Osteoblast (primary cell): ENCODE results near the gene PLXNA4. TPM values are rescaled to one million over a fixed set of nuclear protein-coding genes. Genes with fewer than 3 reads are reported as not detected.

Experiments used
- DNase-seq: peaks from one replicate; pipeline ENCODE4 v3.0.0; 2011; ENCODE audit warnings: low spot score, mixed read lengths; ENCODE audit not compliant: insufficient read length; ENCODE audit errors: missing footprints
- H2AFZ ChIP-seq: 2 replicates; pipeline ENCODE4 v1.6.0; 2011; ENCODE audit warnings: mild to moderate bottlenecking, low read length
- H3K27ac ChIP-seq: 2 replicates; pipeline ENCODE4 v1.5.1; 2011; ENCODE audit warnings: mild to moderate bottlenecking, low read depth, low read length, moderate library complexity
- H3K27me3 ChIP-seq: 2 replicates; pipeline ENCODE4 v1.6.0; 2012; ENCODE audit warnings: mild to moderate bottlenecking, control low read depth, inconsistent platforms, low read length, moderate library complexity; ENCODE audit not compliant: insufficient read depth
- H3K36me3 ChIP-seq: 2 replicates; pipeline ENCODE4 v1.5.1; 2011; ENCODE audit warnings: mild to moderate bottlenecking, low read length, control low read depth, moderate library complexity; ENCODE audit not compliant: insufficient read depth
- H3K4me1 ChIP-seq: 2 replicates; pipeline ENCODE4 v1.5.1; 2011; ENCODE audit warnings: mild to moderate bottlenecking, low read length, control low read depth, moderate library complexity; ENCODE audit not compliant: insufficient read depth
- H3K4me2 ChIP-seq: 2 replicates; pipeline ENCODE4 v1.6.0; 2011; ENCODE audit warnings: mild to moderate bottlenecking, low read length; ENCODE audit not compliant: insufficient read depth
- H3K4me3 ChIP-seq: fragments of 200-600 bp; sonication (generic); 3 replicates; pipeline ENCODE4 v1.5.1; 2012; ENCODE audit warnings: mild to moderate bottlenecking, low read length, inconsistent platforms; ENCODE audit not compliant: insufficient read depth
- H3K79me2 ChIP-seq: 2 replicates; pipeline ENCODE4 v1.6.0; 2012; ENCODE audit warnings: mild to moderate bottlenecking, low read length, control low read depth, inconsistent platforms; ENCODE audit not compliant: insufficient read depth
- H3K9me3 ChIP-seq: 2 replicates; pipeline ENCODE4 v1.5.1; 2011; ENCODE audit warnings: low read depth, low read length, control low read depth
- H4K20me1 ChIP-seq: 2 replicates; pipeline ENCODE4 v1.6.0; 2012; ENCODE audit warnings: mild to moderate bottlenecking, low read length, control low read depth; ENCODE audit not compliant: insufficient read depth
- CTCF ChIP-seq: IDR thresholded peaks from 2 replicates; pipeline ENCODE4 v1.5.1; 2011; ENCODE audit warnings: mild to moderate bottlenecking, low read depth, low read length, moderate library complexity; ENCODE audit errors: extremely low read depth
- total RNA-seq: library from RNA; depleted of rRNA; stranded (reverse); fragments of >200 nt; gene quantifications from 2 replicates; pipeline ENCODE4 v1.2.3, GENCODE V29; 2012

PLXNA4 gene
- total RNA-seq, 1 donor: 4.3 TPM

- no peaks in the 10 kb centered on the region for H3K79me2 ChIP-seq
- no peaks in the 10 kb centered on the region for H3K27me3 ChIP-seq
- H3K4me1 ChIP-seq: no peaks in the 10 kb centered on the region
- no peak for TF ChIP-seq CTCF
- no peak overlapping the region for H2AFZ ChIP-seq
- no peak overlapping the region for H3K4me3 ChIP-seq
- H3K36me3 ChIP-seq: no peaks in the 10 kb centered on the region
- no peak for DNase-seq
- H4K20me1 ChIP-seq: no peaks in the 10 kb centered on the region
- H3K9me3 ChIP-seq: no peaks in the 10 kb centered on the region
- H3K4me2 ChIP-seq: no peak overlapping the region
- H3K27ac ChIP-seq: no peak overlapping the region
These were observed 204.3 kb downstream of the PLXNA4 start for GRCh38 chr7:132371948-132372347.

- H3K4me3 ChIP-seq: no peak overlapping the region
- H3K27me3 ChIP-seq: no peaks in the 10 kb centered on the region
These were observed 207.9 kb downstream of the PLXNA4 start for GRCh38 chr7:132368246-132368900.

GRCh38 chr7:132367795-132368194 is 208.5 kb downstream of the PLXNA4 start:
- TF ChIP-seq CTCF: no peak
- no peak overlapping the region for H3K4me2 ChIP-seq

More at GRCh38 chr7:132368246-132368900, 207.9 kb downstream of the PLXNA4 start:
- H3K79me2 ChIP-seq: no peaks in the 10 kb centered on the region
- DNase-seq: no peak
- TF ChIP-seq CTCF: no peak
- no peaks in the 10 kb centered on the region for H3K36me3 ChIP-seq
- H4K20me1 ChIP-seq: no peaks in the 10 kb centered on the region
- no peak overlapping the region for H2AFZ ChIP-seq
- H3K27ac ChIP-seq: no peak overlapping the region
- peaks cover 2% of the 10 kb centered on the region for H3K9me3 ChIP-seq
- H3K4me1 ChIP-seq: no peaks in the 10 kb centered on the region
- H3K4me2 ChIP-seq: no peak overlapping the region

GRCh38 chr7:132367004-132367403 is 209.3 kb downstream of the PLXNA4 start:
- no peak for DNase-seq
- no peak overlapping the region for H3K27ac ChIP-seq
- H3K79me2 ChIP-seq: no peaks in the 10 kb centered on the region
- no peak overlapping the region for H2AFZ ChIP-seq
- H3K4me3 ChIP-seq: no peak overlapping the region
- H3K4me1 ChIP-seq: no peaks in the 10 kb centered on the region
- peaks cover 2% of the 10 kb centered on the region for H3K9me3 ChIP-seq
- H3K27me3 ChIP-seq: no peaks in the 10 kb centered on the region
- TF ChIP-seq CTCF: no peak
- H4K20me1 ChIP-seq: no peaks in the 10 kb centered on the region
- no peak overlapping the region for H3K4me2 ChIP-seq
- H3K36me3 ChIP-seq: no peaks in the 10 kb centered on the region

More at GRCh38 chr7:132367795-132368194, 208.5 kb downstream of the PLXNA4 start:
- Histone ChIP-seq H3K4me1 (no peaks in the 10 kb centered on the region), H3K79me2 (no peaks in the 10 kb centered on the region), H3K4me3 (no peak overlapping the region), H2AFZ (no peak overlapping the region), H3K27me3 (no peaks in the 10 kb centered on the region), H3K9me3 (peaks cover 2% of the 10 kb centered on the region), H3K36me3 (no peaks in the 10 kb centered on the region), H3K27ac (no peak overlapping the region), H4K20me1 (no peaks in the 10 kb centered on the region)
- DNase-seq: no peak
